PC-9 (cell line): Measurements from ENCODE around the gene ACP6.

Experiments used
- EZH2 ChIP-seq: fragments of 200-600 bp; sonication (generic); IDR thresholded peaks from 2 replicates; pipeline ENCODE4 v1.8.0; 2017; ENCODE audit warnings: antibody characterized with exemption, low read depth
- TF ChIP-seq, protein P1 (sequence below): fragments of 200-600 bp; sonication (generic); conservative IDR thresholded peaks from 2 replicates; pipeline ENCODE4 v1.6.1; 2017; ENCODE audit warnings: mixed run types, antibody characterized with exemption, mild to moderate bottlenecking, moderate library complexity

- TF ChIP-seq EZH2, result no peak
- TF ChIP-seq, protein P1, sequence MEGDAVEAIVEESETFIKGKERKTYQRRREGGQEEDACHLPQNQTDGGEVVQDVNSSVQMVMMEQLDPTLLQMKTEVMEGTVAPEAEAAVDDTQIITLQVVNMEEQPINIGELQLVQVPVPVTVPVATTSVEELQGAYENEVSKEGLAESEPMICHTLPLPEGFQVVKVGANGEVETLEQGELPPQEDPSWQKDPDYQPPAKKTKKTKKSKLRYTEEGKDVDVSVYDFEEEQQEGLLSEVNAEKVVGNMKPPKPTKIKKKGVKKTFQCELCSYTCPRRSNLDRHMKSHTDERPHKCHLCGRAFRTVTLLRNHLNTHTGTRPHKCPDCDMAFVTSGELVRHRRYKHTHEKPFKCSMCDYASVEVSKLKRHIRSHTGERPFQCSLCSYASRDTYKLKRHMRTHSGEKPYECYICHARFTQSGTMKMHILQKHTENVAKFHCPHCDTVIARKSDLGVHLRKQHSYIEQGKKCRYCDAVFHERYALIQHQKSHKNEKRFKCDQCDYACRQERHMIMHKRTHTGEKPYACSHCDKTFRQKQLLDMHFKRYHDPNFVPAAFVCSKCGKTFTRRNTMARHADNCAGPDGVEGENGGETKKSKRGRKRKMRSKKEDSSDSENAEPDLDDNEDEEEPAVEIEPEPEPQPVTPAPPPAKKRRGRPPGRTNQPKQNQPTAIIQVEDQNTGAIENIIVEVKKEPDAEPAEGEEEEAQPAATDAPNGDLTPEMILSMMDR, result no peak
These were observed 58.0 kb downstream of the ACP6 start for GRCh38 chr1:147612366-147612765.
